Stimulated activated CD4-positive, alpha-beta T cell treated with anti-CD3 and anti-CD28 coated beads, Interleukin-4, amount 100 ng/mL, for 24 hours (primary cell): ENCODE data around the gene PSMD14.
"Not testable (repeated sequence)": the region's sequence is repeated elsewhere in the genome, so short reads cannot be mapped to it uniquely, and the experiment has no call there.

Experiments used
- DNase-seq: peaks from one replicate; pipeline ENCODE4 v3.0.0-alpha.2; 2020

The PSMD14 gene

DNA sequence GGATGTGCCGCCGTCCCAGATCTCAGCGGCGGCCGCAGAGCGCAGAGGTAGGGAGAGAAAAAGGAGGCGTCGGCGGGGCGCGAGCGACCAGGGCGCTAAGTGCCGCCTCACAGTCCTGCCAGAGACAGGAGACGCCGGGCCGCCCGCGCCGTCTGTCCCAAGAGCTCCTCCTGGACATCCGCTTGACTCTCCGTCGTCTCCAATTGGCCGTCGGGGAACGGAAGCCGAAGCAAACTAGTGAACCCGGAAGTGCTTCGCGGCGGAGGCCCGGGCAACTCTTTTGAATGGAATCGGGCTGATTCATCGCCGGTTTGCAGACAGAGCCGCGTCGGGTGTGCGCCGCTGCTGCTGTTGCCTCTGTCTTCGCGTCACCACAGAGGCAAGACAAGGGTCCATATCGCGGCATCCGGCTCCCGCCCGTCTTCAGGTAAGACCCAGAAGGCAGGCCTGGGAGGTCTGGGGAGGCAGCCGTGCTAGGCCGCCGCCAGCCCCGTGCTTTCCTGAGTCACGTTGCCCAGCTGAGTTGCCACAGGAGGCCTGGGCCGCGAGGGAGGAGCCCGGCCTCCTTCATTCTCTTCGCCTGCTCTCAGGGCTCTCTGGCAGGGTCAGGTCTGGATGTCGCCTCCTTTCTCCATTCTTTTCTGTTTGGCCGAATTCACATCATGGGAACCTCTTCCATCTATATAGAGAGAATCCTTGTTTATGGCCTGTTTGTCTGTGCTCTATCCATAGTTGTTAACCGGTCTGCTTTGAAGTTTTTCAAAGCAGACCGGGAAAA, at the start of gene PSMD14:
Gene PSMD14 (plus strand): TSS at position 248 of the 778 bp plus-strand sequence. CDS start 10,401 bp downstream, outside the sequence.
- peak; percentile 93 for DNase-seq

- DNase-seq: no peak
These were observed 42.4 kb upstream of the PSMD14 start for GRCh38 chr2:161265874-161266273.

DNA sequence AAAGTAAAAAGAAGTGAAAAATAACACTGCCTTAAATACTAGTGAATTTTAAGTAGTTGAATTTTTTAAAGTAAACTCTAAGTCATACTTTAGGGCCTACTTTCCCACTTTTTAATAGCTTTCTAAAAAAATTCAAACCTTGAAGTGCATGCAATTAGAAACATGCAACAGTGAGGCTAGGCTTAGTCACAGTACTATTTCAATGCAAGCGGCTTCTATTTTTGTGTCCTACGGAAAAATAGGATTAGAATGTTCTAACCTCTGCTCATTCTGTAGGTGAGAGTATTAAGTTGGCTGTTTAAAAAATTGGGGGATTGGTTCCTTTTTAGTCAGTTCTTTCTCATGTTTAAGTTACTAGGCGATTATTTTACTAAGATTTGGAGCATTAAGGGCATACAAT, 39.1 kb upstream of the PSMD14 start:
- no peak for DNase-seq

DNA sequence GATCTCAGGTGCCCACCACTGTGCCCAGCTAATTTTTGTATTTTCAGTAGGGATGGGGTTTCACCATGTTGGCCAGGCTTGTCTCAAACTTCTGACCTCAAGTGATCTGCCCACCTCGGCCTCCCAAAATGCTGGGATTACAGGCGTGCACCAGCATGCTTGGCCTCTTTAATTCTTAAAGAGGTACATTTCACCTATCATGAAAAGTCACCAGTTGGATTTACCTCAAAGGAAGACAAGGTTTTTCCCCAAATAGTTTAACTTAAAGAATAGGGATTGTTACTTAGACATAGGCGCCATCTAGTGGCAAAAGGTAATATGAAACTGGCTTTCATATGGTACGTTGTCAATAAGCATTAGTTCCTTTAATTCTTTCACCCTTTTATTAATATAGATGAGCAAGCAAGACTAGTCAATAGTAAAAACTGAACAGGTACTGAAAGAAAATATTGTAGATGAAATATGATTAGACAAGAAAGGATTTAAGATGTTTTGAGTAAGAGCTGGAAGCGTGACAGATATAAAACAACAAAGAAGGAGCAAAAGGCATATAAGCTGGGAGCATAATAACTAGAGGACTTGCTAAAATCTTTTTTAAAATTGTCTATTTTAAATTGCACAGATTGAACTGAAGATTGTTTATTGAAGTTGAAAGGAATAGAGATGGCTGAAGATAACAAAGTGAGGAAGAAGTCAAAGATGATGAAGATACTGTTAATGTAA, 35.0 kb upstream of the PSMD14 start:
- DNase-seq: peak; percentile 43

DNA sequence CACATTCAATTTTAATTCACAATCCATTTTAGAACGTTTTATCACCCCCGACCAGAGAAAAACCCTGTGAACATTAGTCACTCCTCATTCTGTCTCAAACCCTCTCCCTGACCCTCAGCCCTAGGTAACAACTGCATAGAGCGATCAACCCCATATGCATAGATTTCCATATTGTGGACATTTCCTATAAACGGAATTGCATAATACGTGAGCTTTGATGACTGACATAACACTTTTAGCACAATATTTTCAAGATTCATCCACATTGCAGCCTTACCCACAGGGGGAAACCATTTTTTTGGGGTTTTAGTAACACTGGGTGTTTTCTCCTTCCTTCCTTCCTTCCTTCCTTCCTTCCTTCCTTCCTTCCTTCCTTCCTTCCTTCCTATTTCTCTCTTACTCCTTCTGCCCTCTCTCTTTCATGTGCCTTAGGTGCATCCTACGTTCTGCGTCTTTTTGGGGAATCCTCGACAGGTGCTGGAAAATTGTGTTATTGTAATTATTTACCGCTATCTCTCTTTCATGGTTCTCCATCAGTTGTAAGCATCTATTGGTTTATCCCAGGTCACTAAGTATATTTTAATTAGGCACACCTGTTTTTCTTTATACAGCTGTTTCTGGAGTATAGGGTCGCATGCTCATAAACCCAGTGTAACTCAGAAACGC, 29.5 kb upstream of the PSMD14 start:
- peak; percentile 21 for DNase-seq

GRCh38 chr2:161279230-161279815, 28.9 kb upstream of the PSMD14 start:
- not testable (repeated sequence) for DNase-seq

DNA sequence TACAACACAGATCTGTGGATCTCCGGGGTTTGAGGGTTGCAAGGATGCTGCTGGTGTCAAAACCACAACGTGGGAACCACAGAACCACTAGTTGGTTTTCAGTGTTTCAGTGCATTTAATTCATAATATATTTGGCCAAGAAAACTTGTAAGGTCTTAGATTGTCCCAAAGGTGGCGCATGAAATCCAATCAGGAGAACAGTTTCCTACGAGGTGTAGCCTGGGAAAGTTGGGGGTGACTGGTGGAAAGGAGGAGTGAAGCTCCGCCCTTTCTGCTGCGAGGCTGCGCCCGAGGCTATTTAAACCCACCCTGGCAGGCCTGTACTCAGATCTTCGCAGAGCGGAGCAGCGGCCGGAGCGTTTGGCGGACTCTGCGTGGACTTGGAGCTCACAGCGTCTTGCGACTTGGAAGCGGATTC, 27.3 kb upstream of the PSMD14 start:
- DNase-seq: peak; percentile 38

DNA sequence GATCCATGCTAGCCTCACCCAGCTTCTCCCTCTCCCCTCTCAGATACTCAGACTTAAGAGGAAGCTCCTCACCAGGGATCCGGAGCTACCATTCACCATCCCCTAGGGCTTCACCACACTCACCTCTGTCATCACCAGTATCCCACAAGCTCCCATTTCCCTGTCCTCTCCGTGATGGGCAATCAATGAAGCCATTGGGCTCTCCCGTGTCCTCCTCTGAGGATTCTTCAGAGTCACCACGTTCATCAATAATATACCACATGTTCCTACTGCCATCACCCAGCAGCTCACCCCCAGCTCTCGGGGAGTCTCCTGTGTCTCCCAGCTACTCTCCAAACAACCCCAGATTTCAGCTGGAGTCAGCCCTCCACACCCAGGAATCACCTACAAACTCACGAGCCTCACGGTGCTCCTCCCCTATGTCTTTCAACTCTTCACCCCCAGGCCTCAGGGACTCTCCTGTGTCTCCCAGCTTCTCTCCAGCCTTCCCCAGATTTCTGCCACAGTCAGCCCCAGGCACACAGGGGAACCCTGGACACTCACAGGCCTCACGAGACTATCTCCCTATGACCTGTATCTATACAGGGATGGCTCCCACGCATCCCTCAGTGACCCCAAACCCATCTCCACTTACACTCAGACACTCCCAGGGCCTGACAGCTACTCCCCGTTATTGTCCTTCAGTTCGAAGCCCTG, 26.5 kb upstream of the PSMD14 start:
- not testable (repeated sequence) for DNase-seq

GRCh38 chr2:161282311-161282644, 25.9 kb upstream of the PSMD14 start:
- not testable (repeated sequence) for DNase-seq

- DNase-seq: no peak
These were observed 24.3 kb upstream of the PSMD14 start for GRCh38 chr2:161283926-161284325.

DNA sequence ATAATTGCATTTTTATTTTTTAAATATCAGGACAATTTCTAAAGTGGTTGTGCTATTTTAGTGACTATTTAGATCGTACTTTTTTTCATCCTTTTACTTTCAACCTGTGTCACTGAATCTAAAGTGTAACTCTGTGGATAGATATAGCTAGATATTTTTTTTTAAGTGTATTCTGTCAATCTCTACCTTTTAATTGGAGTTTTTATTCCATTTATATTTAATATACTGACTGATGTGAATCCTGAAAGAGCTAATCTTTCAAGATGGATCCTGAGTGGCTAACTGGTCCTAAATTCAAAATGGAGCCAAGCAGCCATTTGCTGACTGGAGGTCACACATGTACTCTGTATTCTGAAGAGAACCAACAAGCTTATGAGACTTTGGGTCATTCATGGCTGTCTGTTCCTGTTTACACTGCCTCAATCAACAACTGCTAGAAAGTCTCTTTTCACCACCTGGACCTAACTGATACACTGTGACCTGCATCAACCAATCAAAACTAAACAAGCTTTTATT, 4.6 kb upstream of the PSMD14 start:
- DNase-seq: no peak

DNA sequence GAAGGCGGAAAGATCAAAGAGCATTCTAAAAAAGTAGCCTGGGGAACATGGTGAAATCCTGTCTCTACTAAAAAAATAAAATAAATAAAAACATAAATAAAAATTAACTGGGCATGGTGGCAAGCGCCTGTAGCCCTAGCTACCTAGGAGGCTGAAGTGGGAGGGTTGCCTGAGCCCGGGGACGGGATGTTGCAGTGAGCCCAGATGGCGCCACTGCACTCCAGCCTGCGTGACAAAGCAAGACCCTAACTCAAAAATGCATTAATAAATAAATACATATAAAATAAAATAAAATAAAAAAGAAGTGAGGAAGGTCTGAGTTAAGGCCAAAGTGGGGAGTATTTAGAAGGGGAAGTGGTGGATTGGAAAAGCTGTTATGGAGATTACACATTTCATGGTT, 1.3 kb upstream of the PSMD14 start:
- no peak for DNase-seq

DNA sequence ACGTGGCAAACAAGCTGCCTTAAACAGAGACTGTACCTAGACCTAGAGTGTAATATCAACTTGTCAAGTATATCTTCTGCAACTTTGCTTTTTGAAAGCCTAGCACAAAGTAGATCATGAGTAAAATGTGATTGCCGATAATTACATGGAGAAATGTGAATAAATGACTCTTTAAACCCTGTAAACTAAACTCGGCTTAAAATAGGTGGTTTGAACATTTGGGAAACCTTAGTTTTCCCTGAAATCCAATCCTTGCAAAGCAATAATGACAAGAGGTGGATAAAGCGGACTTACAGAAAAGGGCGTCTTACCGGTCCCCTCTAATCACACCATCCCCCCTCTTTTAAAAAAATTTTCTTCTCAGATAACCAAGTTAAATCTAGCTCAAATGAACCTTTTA, 549 bp upstream of the PSMD14 start:
- DNase-seq: no peak

- DNase-seq: no peak
These were observed 4.8 kb downstream of the PSMD14 start for GRCh38 chr2:161312996-161313395.

DNA sequence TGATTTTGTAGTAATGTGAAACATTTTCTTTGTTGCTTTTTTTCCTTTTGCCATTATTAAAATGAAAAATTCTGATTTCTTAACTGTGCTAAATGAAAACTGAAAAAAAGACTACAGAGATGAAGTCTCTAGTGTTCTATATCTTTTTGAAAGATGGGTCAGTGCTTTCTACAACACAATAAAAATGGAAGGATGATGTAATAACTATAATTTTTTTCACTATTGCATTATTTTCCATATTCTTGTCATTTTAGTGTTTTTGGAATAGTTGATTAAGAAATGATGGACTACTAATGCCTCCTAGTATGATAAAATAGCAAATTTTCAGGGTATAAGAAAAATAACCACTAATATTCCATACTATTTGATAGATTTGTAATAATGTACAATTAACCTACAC, 7.2 kb downstream of the PSMD14 start:
- no peak for DNase-seq

- no peak for DNase-seq
These were observed 8.5 kb downstream of the PSMD14 start for GRCh38 chr2:161316701-161317100.

DNA sequence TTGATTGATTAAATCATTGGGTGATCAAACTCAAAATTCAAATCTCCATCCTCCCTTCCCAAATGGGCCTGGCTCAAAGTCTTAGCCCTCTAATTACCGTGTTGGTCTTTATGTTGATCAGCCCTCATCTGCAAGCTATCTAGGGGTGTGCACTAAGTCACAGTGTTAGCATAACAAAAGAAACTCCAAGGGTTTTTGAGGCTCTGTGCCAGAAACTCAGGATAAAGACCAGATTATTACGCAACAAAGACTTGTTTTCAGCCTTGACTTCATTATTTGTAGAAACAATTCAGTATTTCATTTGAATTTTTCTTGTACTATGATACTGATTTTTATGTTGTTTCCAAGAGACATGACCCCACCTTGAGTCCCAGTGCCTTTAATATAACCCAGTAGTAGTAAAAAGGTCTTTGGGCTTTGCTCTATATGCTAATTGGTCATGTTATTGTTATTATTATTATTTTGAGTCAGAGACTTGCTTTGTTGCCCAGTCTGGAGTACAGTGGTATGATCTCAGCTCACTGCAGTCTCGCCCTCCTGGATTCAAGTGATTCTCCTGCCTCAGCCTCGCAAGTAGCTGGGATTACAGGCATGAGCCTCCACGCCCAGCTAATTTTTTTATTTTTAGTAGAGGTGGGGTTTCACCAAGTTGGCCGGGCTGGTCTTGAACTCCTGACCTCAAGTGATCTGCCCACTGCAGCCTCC, 13.9 kb downstream of the PSMD14 start:
- DNase-seq: no peak

GRCh38 chr2:161324876-161325275, 16.7 kb downstream of the PSMD14 start:
- no peak for DNase-seq

DNA sequence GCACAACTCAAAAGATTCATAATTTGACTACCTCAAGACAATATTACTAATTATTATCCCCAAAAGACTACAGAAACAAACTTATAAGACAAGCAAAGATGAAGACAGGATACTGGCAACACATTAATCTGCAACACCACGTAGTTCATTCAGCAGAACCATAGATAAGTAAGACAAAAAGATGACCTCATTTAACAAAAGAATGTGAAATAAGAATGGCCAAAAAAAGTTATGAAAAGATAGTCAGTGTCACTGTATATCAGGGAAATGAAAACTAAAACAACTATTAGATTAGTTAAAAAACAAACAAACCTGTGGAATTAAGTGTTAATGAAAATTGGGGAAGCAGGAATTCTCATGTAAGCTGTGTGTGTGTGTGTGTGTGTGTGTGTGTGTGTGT, 19.4 kb downstream of the PSMD14 start:
- no peak for DNase-seq

GRCh38 chr2:161332371-161332967, 24.2 kb downstream of the PSMD14 start:
- DNase-seq: no peak

GRCh38 chr2:161335626-161336025, 27.4 kb downstream of the PSMD14 start:
- DNase-seq: no peak

GRCh38 chr2:161337247-161337646, 29.0 kb downstream of the PSMD14 start:
- no peak for DNase-seq
